OCI-LY7 (cell line): Measurements from ENCODE around the gene CLDN10.

Source experiments
- CTCF ChIP-seq: fragments of 200-600 bp; sonication (generic); conservative IDR thresholded peaks from 2 replicates; pipeline ENCODE4 v1.5.1; 2014; ENCODE audit warnings: mild to moderate bottlenecking, antibody characterized with exemption, low read length, moderate library complexity, mixed read lengths
- EZH2phosphoT487 ChIP-seq: fragments of 200-600 bp; sonication (generic); IDR thresholded peaks from 2 replicates; pipeline ENCODE4 v1.6.1; 2018; ENCODE audit warnings: low read depth, borderline replicate concordance, mild to moderate bottlenecking, mixed run types, antibody characterized with exemption, low read length, moderate library complexity, mixed read lengths

GRCh38 chr13:95553581-95554385 lies 1.3 kb downstream of the CLDN10 start:
- TF ChIP-seq CTCF = no peak
- TF ChIP-seq EZH2phosphoT487 = no peak
